Mesenteric fat pad (tissue), 1 donor: Measurements from ENCODE around the gene PSMD6. TPM values are rescaled to one million over a fixed set of nuclear protein-coding genes. Genes with fewer than 3 reads are reported as not detected.

Experiments
- DNase-seq: peaks from one replicate; pipeline ENCODE4 v3.0.0-alpha.2; 2020; ENCODE audit warnings: low spot score
- total RNA-seq: library from RNA; stranded (reverse); fragmentation: NEBNext Ultra II Directional; extraction: Animal tissue kit (Norgen Biotek cat#: 25700); gene quantifications from one replicate; pipeline ENCODE4 v1.2.1, GENCODE V29; 2021
- donor health status: DM: yes; HTN: yes; CAD: no.

Gene PSMD6
- total RNA-seq, 1 donor from 2014 or later: 64.1 TPM

- DNase-seq: no peak
Measured at GRCh38 chr3:63980019-63980418, 43.3 kb downstream of the PSMD6 start.

GRCh38 chr3:63979093-63979885 lies 44.0 kb downstream of the PSMD6 start:
- DNase-seq: no peak

- DNase-seq: no peak
Measured at GRCh38 chr3:63977893-63978292, 45.4 kb downstream of the PSMD6 start.

- DNase-seq: no peak
Measured at GRCh38 chr3:63976872-63977200, 46.5 kb downstream of the PSMD6 start.

GRCh38 chr3:63976161-63976871 lies 47.0 kb downstream of the PSMD6 start:
- no peak for DNase-seq

- no peak for DNase-seq
Measured at GRCh38 chr3:63975723-63976122, 47.6 kb downstream of the PSMD6 start.

GRCh38 chr3:63974451-63974850 lies 48.8 kb downstream of the PSMD6 start:
- no peak for DNase-seq

- no peak for DNase-seq
Measured at GRCh38 chr3:63973406-63973805, 49.9 kb downstream of the PSMD6 start.

GRCh38 chr3:63972987-63973386 lies 50.3 kb downstream of the PSMD6 start:
- DNase-seq: no peak

GRCh38 chr3:63972196-63972595 lies 51.1 kb downstream of the PSMD6 start:
- DNase-seq: no peak

GRCh38 chr3:63970631-63971475 lies 52.4 kb downstream of the PSMD6 start:
- DNase-seq: no peak

GRCh38 chr3:63969876-63970275 lies 53.4 kb downstream of the PSMD6 start:
- DNase-seq: no peak

- DNase-seq: no peak
Measured at GRCh38 chr3:63968612-63969350, 54.5 kb downstream of the PSMD6 start.

GRCh38 chr3:63967675-63968611 lies 55.4 kb downstream of the PSMD6 start:
- no peak for DNase-seq

GRCh38 chr3:63966871-63967270 lies 56.4 kb downstream of the PSMD6 start:
- DNase-seq: no peak

- no peak for DNase-seq
Measured at GRCh38 chr3:63966007-63966406, 57.3 kb downstream of the PSMD6 start.

- no peak for DNase-seq
Measured at GRCh38 chr3:63964681-63965485, 58.4 kb downstream of the PSMD6 start.

GRCh38 chr3:63963496-63963895 lies 59.8 kb downstream of the PSMD6 start:
- no peak for DNase-seq

GRCh38 chr3:63961891-63962290 lies 61.4 kb downstream of the PSMD6 start:
- no peak for DNase-seq
